K562 (cell line): ENCODE measurements around the gene SH3TC1. TPM values are rescaled to one million over a fixed set of nuclear protein-coding genes. Genes with fewer than 3 reads are reported as not detected.

Experiments used
- ATAC-seq: fragments of 200-7000 bp; cut with Tn5 transposase; 3 replicates; pipeline ENCODE4 v1.9.1; 2020; ENCODE audit warnings: moderate library complexity
- BruUV-seq: library from RNA; stranded (reverse); fragments of 400-500 nt; replicated peaks from 2 replicates; lab custom pipeline; 2021; lab: Mats Ljungman, UMichigan
- CTCF ChIA-PET: fragments of 300-600 bp; formaldehyde crosslinking; extraction: SDS; loops from one replicate; lab custom pipeline; 2021; ENCODE audit warnings: low intra/inter-chr PET ratio; lab: Yijun Ruan, JAX
- POLR2A ChIA-PET: fragments of 300-600, 350-650 bp; sonication (Branson Sonifier 250); formaldehyde crosslinking; extraction: SDS; loops from one replicate; lab custom pipeline; 2021; ENCODE audit warnings: antibody characterized with exemption, inconsistent platforms; lab: Yijun Ruan, JAX
- DNase-seq, 4 experiments: peaks; one replicate each; pipeline versions ENCODE4 v3.0.0 to v3.0.0-alpha.2; 2011 to 2018; ENCODE audit warnings: low spot score in 3 of 4, mixed read lengths in 3 of 4; ENCODE audit errors: extremely low read depth in 1 of 4
- FAIRE-seq: peaks from 2 replicates; lab custom pipeline; 2011; peaks lifted over from hg19 to GRCh38; lab: Jason Lieb, UNC
- H2AFZ ChIP-seq: 2 replicates; pipeline ENCODE4 v1.6.0; 2011; ENCODE audit warnings: low read depth, low read length, control low read depth, inconsistent platforms
- H3K27ac ChIP-seq: fragments of 200-600 bp; 3 replicates; pipeline ENCODE4 v1.8.0; 2011; ENCODE audit warnings: low read depth, mild to moderate bottlenecking, control low read depth, inconsistent platforms, low read length, moderate library complexity, mixed read lengths; ENCODE audit errors: extremely low read depth
- H3K27me3 ChIP-seq, 2 experiments: fragments of 300-600 bp in 1 of 2; 2 replicates in 1 of 2; 3 replicates in 1 of 2; pipeline versions ENCODE4 v1.6.0 to v1.8.0; 2011; ENCODE audit warnings: inconsistent platforms in 2 of 2, low read length in 2 of 2, mild to moderate bottlenecking in 1 of 2, mixed read lengths in 1 of 2, moderate library complexity in 1 of 2; ENCODE audit not compliant: control insufficient read depth in 2 of 2, insufficient read depth in 2 of 2
- H3K36me3 ChIP-seq: fragments of 300-600 bp; 3 replicates; pipeline ENCODE4 v1.8.0; 2011; ENCODE audit warnings: mild to moderate bottlenecking, low read length, inconsistent platforms; ENCODE audit not compliant: control insufficient read depth, insufficient read depth
- H3K4me1 ChIP-seq, 2 experiments: fragments of 200-600 bp in 1 of 2; replicated peaks in 1 of 2; 2 replicates in 1 of 2; 3 replicates in 1 of 2; pipeline versions ENCODE4 v1.5.1 to v1.8.0; 2011; ENCODE audit warnings: inconsistent platforms in 2 of 2, low read length in 2 of 2, mild to moderate bottlenecking in 1 of 2, mixed read lengths in 1 of 2, moderate library complexity in 1 of 2; ENCODE audit not compliant: control insufficient read depth in 2 of 2, insufficient read depth in 2 of 2
- H3K4me2 ChIP-seq: 2 replicates; pipeline ENCODE4 v1.6.1; 2011; ENCODE audit warnings: low read length, control low read depth, inconsistent platforms, mixed read lengths; ENCODE audit not compliant: insufficient read depth
- H3K4me3 ChIP-seq: fragments of 200-600 bp; sonication (generic), shearing (Covaris generic); 2 replicates; pipeline ENCODE4 v1.5.1; 2016; ENCODE audit warnings: control low read depth, inconsistent platforms
- H3K79me2 ChIP-seq: fragments of 200-600 bp; 3 replicates; pipeline ENCODE4 v1.8.0; 2011; ENCODE audit warnings: low read length, inconsistent platforms; ENCODE audit not compliant: control insufficient read depth, insufficient read depth
- H3K9ac ChIP-seq, 2 experiments: 2 replicates each; pipeline versions ENCODE4 v1.6.0 to v1.6.1; 2011; ENCODE audit warnings: low read depth in 2 of 2, low read length in 2 of 2, control low read depth in 1 of 2, inconsistent platforms in 1 of 2, mild to moderate bottlenecking in 1 of 2, mixed read lengths in 1 of 2; ENCODE audit not compliant: insufficient read depth in 1 of 2
- H3K9me1 ChIP-seq: one replicate; pipeline ENCODE4 v1.6.0; 2011; ENCODE audit warnings: inconsistent platforms, mild to moderate bottlenecking, low read length, moderate library complexity; ENCODE audit not compliant: control insufficient read depth, insufficient read depth
- H3K9me3 ChIP-seq: replicated peaks from 2 replicates; pipeline ENCODE4 v1.5.1; 2011; ENCODE audit warnings: low read depth, low read length, inconsistent platforms; ENCODE audit not compliant: control insufficient read depth, insufficient read depth
- H4K20me1 ChIP-seq: replicated peaks from 2 replicates; pipeline ENCODE4 v1.6.1; 2011; ENCODE audit warnings: low read length, inconsistent platforms, mixed read lengths; ENCODE audit not compliant: control insufficient read depth, insufficient read depth
- AFF4 ChIP-seq: sonication (generic); formaldehyde crosslinking; IDR thresholded peaks from 2 replicates; pipeline ENCODE4 v1.8.0; 2023; ENCODE audit warnings: mild to moderate bottlenecking, missing genetic modification reagents
- HDGF ChIP-seq: fragments of 450-650 bp; IDR thresholded peaks from 2 replicates; pipeline ENCODE4 v1.6.1; 2016
- ID3 ChIP-seq, 2 experiments: fragments of 250-450 bp in 1 of 2; fragments of 450-650 bp in 1 of 2; sonication (Bioruptor Pico) in 1 of 2; IDR thresholded peaks; 2 replicates each; pipeline versions ENCODE4 v1.6.1 to v1.8.0; 2016 to 2021; ENCODE audit warnings: mild to moderate bottlenecking in 2 of 2, moderate library complexity in 2 of 2, missing compliant biosample characterization in 1 of 2, missing genetic modification characterization in 1 of 2
- KAT8 ChIP-seq: fragments of 450-650 bp; IDR thresholded peaks from 2 replicates; pipeline ENCODE4 v1.6.1; 2016; ENCODE audit warnings: low read depth, mild to moderate bottlenecking
- MEF2D ChIP-seq: conservative IDR thresholded peaks from 2 replicates; pipeline ENCODE4 v1.6.1; 2016; ENCODE audit warnings: low read depth, missing genetic modification characterization, missing compliant biosample characterization
- NR1H2 ChIP-seq: sonication (generic); formaldehyde crosslinking; IDR thresholded peaks from 2 replicates; pipeline ENCODE4 v1.4.0; 2020; ENCODE audit warnings: mild to moderate bottlenecking, missing genetic modification reagents
- NR2C2 ChIP-seq, 2 experiments: fragments of 200-800 bp in 1 of 2; sonication (Bioruptor generic) in 1 of 2; sonication (generic) in 1 of 2; formaldehyde crosslinking in 1 of 2; IDR thresholded peaks; 2 replicates each; pipeline versions ENCODE4 v1.6.1 to v1.8.0; 2016 to 2022; ENCODE audit warnings: mild to moderate bottlenecking in 1 of 2, missing compliant biosample characterization in 1 of 2, missing genetic modification characterization in 1 of 2, missing genetic modification reagents in 1 of 2
- SIN3A ChIP-seq, 2 experiments: fragments of 150-350 bp in 1 of 2; IDR thresholded peaks; 2 replicates each; pipeline ENCODE4 v1.6.1; 2011 to 2016; ENCODE audit warnings: borderline replicate concordance in 2 of 2, low read depth in 2 of 2, low read length in 2 of 2, mild to moderate bottlenecking in 2 of 2, moderate library complexity in 2 of 2; ENCODE audit not compliant: control insufficient read depth in 1 of 2
- SLC30A9 ChIP-seq: fragments of 250-450 bp; sonication (Bioruptor Pico); IDR thresholded peaks from 2 replicates; pipeline ENCODE4 v1.8.0; 2022; ENCODE audit warnings: mild to moderate bottlenecking, moderate library complexity
- SRSF7 ChIP-seq: fragments of 200-400 bp; formaldehyde crosslinking; optimal IDR thresholded peaks from 2 replicates; pipeline ENCODE3; 2017; ENCODE audit warnings: mild to moderate bottlenecking, low read depth, low read length
- TOE1 ChIP-seq, 2 experiments: fragments of 450-650 bp in 1 of 2; sonication (generic) in 1 of 2; formaldehyde crosslinking in 1 of 2; IDR thresholded peaks; 2 replicates each; pipeline versions ENCODE4 v1.7.1 to v1.8.0; 2016 to 2022; ENCODE audit warnings: borderline replicate concordance in 2 of 2, mild to moderate bottlenecking in 2 of 2, antibody characterized with exemption in 1 of 2, inconsistent platforms in 1 of 2, low read depth in 1 of 2, missing genetic modification reagents in 1 of 2, moderate library complexity in 1 of 2
- XRCC5 ChIP-seq: fragments of 200-400 bp; formaldehyde crosslinking; IDR thresholded peaks from 2 replicates; pipeline ENCODE4 v1.6.1; 2017; ENCODE audit warnings: low read depth, mild to moderate bottlenecking, low read length
- ZBTB5 ChIP-seq: fragments of 450-650 bp; IDR thresholded peaks from 2 replicates; pipeline ENCODE4 v1.6.1; 2017; ENCODE audit warnings: antibody characterized with exemption
- ZNF133 ChIP-seq: fragments of 250-450 bp; sonication (Bioruptor Pico); IDR thresholded peaks from 2 replicates; pipeline ENCODE4 v1.4.0; 2020; ENCODE audit warnings: mild to moderate bottlenecking
- ZNF134 ChIP-seq: fragments of 250-450 bp; sonication (Bioruptor Pico); conservative IDR thresholded peaks from 2 replicates; pipeline ENCODE4 v1.4.0; 2020
- WGBS: fragments of 100-300 bp; shearing (Covaris generic); methylation state at CpG from one replicate; pipeline ENCODE4 v1.1.6; 2016; ENCODE audit warnings: low coverage, mixed read lengths; ENCODE audit not compliant: insufficient coverage; ENCODE audit errors: missing lambda C conversion rate; 5-methylcytosine and 5-hydroxymethylcytosine counted together
- in situ Hi-C: fragments of 300-500 bp; cut with MboI; formaldehyde crosslinking; loops from 4 replicates; pipeline ENCODE4 v1.15.0; 2018; ENCODE audit warnings: inconsistent platforms, mixed read lengths
- intact Hi-C: fragments of 100-400 bp; cut with micrococcal nuclease; formaldehyde crosslinking; loops from 2 replicates; pipeline ENCODE4 v1.14.2; 2022
- polyA plus RNA-seq, 8 experiments: library from polyadenylated mRNA; depleted of rRNA in 4 of 8; stranded (reverse) in 5 of 8; unstranded in 3 of 8; fragments of >200 nt; fragmentation: Nextera tagmentation in 2 of 8; fragmentation: Illumina TruSeq in 1 of 8; extraction: Ambion mirVana in 2 of 8; extraction: Trizol in 1 of 8; gene quantifications; 2 replicates each; pipeline versions ENCODE4 v1.2.1 to v1.2.3, GENCODE V29; 2011 to 2014; ENCODE audit warnings: inconsistent platforms in 1 of 8, missing spikeins in 1 of 8
- total RNA-seq, 7 experiments: library from RNA; depleted of rRNA in 6 of 7; stranded (reverse); fragments of >200 nt in 6 of 7; fragmentation: Illumina TruSeq in 2 of 7; extraction: Trizol in 2 of 7; gene quantifications; 2 replicates each; pipeline versions ENCODE4 v1.2.1 to v1.2.3, GENCODE V29; 2011 to 2021; ENCODE audit warnings: low replicate concordance in 1 of 7

The SH3TC1 gene
- total and polyA plus RNA-seq, 9 of the 15 experiments (the other 6 are each of a cell fraction or from before 2014, with no cell fraction given): 0.04 to 2.1 (median 0.48) TPM; not detected in 1

GRCh38 chr4:8260656-8261111 is 61.6 kb downstream of the SH3TC1 start:
- H3K27me3 ChIP-seq: peaks cover 2 to 17% of the 10 kb centered on the region in 2 experiments; a peak in 3 of 5 replicates
- BruUV-seq: no TSS peak
- ChIA-PET POLR2A (interaction anchor here (1.1 kb wide), 1 partner anchor 10 kb away, joined by 4 read pairs; no protein-coding TSS in a partner anchor), CTCF (no interaction called here)
- no peaks in the 10 kb centered on the region for H3K36me3 ChIP-seq
- ATAC-seq (no peak), DNase-seq (no peak), FAIRE-seq (no peak)
- no peak overlapping the region for H3K4me3 ChIP-seq
- no peaks in the 10 kb centered on the region for H3K9me3 ChIP-seq
- WGBS: 29% methylated on average over 13 of the region's 13 CpGs
- H3K9me1 ChIP-seq: no peaks in the 10 kb centered on the region
- peaks cover 5% of the 10 kb centered on the region; the same call in 1 of the 2 replicates for H4K20me1 ChIP-seq
- TF ChIP-seq ID3 (CRISPR knock-in tag; IDR thresholded peaks at IDR 0.05) (no peak), ID3 (tag; IDR thresholded peaks at IDR 0.05) (no peak), NR2C2 (CRISPR knock-in tag; IDR thresholded peaks at IDR 0.05) (no peak), NR2C2 (tag; IDR thresholded peaks at IDR 0.05) (no peak), ZBTB5 (no peak), XRCC5 (no peak), TOE1 (IDR thresholded peaks at IDR 0.05; ENCODE audit: borderline replicate concordance) (no peak), TOE1 (CRISPR knock-in tag; IDR thresholded peaks at IDR 0.05; ENCODE audit: borderline replicate concordance, low read depth) (no peak), SIN3A (IDR thresholded peaks at IDR 0.05; ENCODE audit: borderline replicate concordance in 2 of 2, control insufficient read depth in 1 of 2, low read depth in 2 of 2, low read length in 2 of 2) (no peak), SLC30A9 (no peak), SRSF7 (no peak), ZNF133 (CRISPR knock-in tag) (no peak), NR1H2 (CRISPR knock-in tag) (no peak), MEF2D (tag) (no peak), ZNF134 (CRISPR knock-in tag) (no peak), HDGF (no peak), AFF4 (no peak), KAT8 (no peak)
- no peak overlapping the region for H2AFZ ChIP-seq
- no peak overlapping the region for H3K27ac ChIP-seq
- no peaks in the 10 kb centered on the region for H3K79me2 ChIP-seq
- intact Hi-C loops (no loop called here), in situ Hi-C loops (no loop called here)
- no peak overlapping the region for H3K4me2 ChIP-seq
- no peak overlapping the region; a peak in 1 of 4 replicates for H3K9ac ChIP-seq
- peaks cover 0 to 30% of the 10 kb centered on the region in 2 experiments; a peak in 2 of 5 replicates for H3K4me1 ChIP-seq
